ENCODE results near the gene CALHM1.
"Not testable (repeated sequence)": the region's sequence is repeated elsewhere in the genome, so short reads cannot be mapped to it uniquely, and the experiment has no call there.

The CALHM1 gene

DNA sequence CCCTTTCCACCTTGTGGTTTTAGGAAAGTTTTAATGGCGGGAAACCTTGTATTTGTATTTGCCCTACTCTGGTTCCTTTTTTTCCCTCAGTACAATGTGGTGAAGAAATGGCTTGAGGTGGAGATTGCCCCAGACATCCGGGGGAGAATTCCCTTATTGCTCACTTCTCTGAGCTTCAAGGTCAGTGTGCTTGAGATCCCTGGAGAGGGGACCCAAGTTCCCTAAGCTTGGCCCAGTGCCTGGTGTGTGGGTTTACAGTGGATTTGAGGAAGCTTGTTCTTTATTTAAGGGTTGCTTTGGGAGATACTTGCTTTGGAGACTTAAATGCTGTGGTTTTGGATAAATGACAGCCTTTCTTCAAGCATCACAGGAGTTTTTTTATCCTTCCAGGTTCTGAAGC lies 24.8 kb downstream of the CALHM1 start:
- Histone ChIP-seq H3K4me1 (ENCODE audit: control insufficient read depth, insufficient read depth, low read length, poor library complexity, severe bottlenecking) (peaks cover 13% of the 10 kb centered on the region), H3K27me3 (replicated peaks; ENCODE audit: control insufficient read depth, insufficient read depth, low read length, poor library complexity, severe bottlenecking) (no peaks in the 10 kb centered on the region), H3K9me3 (ENCODE audit: control insufficient read depth, low read length) (no peaks in the 10 kb centered on the region), H3K36me3 (ENCODE audit: control insufficient read depth, insufficient read depth, low read length) (peaks cover 40% of the 10 kb centered on the region), H3K27ac (ENCODE audit: insufficient read depth, low read length, poor library complexity, severe bottlenecking) (no peak overlapping the region), H3K4me3 (ENCODE audit: insufficient read depth, low read depth, low read length, poor library complexity, severe bottlenecking) (no peak overlapping the region)
- DNase-seq = no peak

DNA sequence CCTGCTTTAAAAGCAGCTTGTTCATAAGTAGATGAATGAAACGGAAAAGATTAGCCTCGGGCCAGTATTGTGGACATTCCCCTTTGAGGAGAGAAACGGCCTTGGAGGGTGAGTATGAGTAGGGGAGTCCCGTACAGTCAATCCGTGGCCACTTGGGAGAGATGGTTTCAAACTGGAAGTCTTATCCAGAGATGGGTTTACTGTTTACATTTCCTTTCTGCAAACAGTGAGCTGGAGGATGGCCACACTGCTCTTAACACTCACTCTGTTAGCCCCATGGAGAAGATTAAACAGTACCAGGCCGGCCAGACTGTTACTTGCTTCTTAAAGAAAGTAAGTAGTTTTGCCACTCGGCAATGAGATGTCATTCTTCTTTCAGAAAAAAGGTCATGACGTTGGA lies 26.8 kb downstream of the CALHM1 start:
- no peak for DNase-seq
- peaks cover 36% of the 10 kb centered on the region for H3K36me3 ChIP-seq (ENCODE audit: control insufficient read depth, insufficient read depth, low read length)
- no peak overlapping the region for H3K27ac ChIP-seq (ENCODE audit: insufficient read depth, low read length, poor library complexity, severe bottlenecking)
- peaks cover 18% of the 10 kb centered on the region for H3K4me1 ChIP-seq (ENCODE audit: control insufficient read depth, insufficient read depth, low read length, poor library complexity, severe bottlenecking)
- H3K4me3 ChIP-seq (ENCODE audit: insufficient read depth, low read depth, low read length, poor library complexity, severe bottlenecking) = no peak overlapping the region
- no peaks in the 10 kb centered on the region for H3K9me3 ChIP-seq (ENCODE audit: control insufficient read depth, low read length)
- no peaks in the 10 kb centered on the region for H3K27me3 ChIP-seq (replicated peaks; ENCODE audit: control insufficient read depth, insufficient read depth, low read length, poor library complexity, severe bottlenecking)

DNA sequence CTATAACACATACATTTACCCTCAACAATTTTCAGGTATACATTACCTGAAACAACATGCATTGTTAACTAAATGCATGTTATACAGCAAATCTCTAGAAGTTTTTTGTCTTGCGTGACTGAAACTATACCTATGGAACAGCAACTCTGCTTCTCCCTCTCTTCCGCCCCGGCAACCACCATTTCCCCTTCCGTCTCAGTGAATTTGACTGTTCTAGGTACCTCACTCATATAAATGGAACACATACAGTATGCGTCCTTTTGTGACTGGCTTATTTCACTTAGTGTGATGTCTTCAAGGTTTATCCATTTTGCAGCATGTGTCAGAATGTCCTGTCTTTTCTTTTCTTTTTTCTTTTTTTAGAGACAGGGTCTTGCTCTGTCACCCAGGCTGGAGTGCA lies 29.1 kb downstream of the CALHM1 start:
- no peak overlapping the region for H3K27ac ChIP-seq (ENCODE audit: insufficient read depth, low read length, poor library complexity, severe bottlenecking)
- no peaks in the 10 kb centered on the region for H3K27me3 ChIP-seq (replicated peaks; ENCODE audit: control insufficient read depth, insufficient read depth, low read length, poor library complexity, severe bottlenecking)
- no peaks in the 10 kb centered on the region for H3K9me3 ChIP-seq (ENCODE audit: control insufficient read depth, low read length)
- peak overlapping the region; percentile 13 for H3K4me3 ChIP-seq (ENCODE audit: insufficient read depth, low read depth, low read length, poor library complexity, severe bottlenecking)
- H3K36me3 ChIP-seq (ENCODE audit: control insufficient read depth, insufficient read depth, low read length) = peaks cover 32% of the 10 kb centered on the region
- peaks cover 18% of the 10 kb centered on the region for H3K4me1 ChIP-seq (ENCODE audit: control insufficient read depth, insufficient read depth, low read length, poor library complexity, severe bottlenecking)
- no peak for DNase-seq

DNA sequence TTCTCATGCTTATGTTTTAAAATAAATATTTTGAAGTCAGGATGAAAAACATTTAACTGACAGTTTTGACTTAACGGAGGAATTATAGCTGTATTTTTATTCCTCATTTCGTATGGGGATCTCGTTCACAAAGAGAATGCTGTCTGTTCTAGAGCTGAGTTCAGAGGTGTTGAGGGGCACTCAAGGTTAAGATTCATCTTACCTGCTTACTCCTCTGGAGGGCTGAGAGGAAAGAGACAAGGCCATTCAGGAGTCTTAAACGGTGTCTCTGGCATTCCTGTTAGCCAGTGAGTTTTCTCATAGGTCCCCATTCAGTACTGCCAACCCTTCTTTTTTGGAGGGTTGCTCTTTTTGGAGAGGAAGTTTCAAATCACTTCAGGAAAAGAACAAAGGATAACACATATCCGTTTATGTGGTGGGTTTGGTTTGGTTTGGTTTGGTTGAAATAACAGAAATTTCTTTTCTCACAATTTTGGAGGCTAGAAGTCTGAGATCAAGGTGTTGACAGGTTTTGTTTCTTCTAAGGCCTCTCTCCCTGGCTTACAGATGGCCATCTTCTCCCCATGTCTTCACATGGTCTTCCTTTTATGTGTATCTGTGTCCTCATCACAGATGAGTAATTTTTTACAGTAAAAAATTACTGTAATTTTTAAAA lies 29.6 kb downstream of the CALHM1 start:
- no peaks in the 10 kb centered on the region for H3K9me3 ChIP-seq (ENCODE audit: control insufficient read depth, low read length)
- no peak for DNase-seq
- peak overlapping the region; percentile 13 for H3K4me3 ChIP-seq (ENCODE audit: insufficient read depth, low read depth, low read length, poor library complexity, severe bottlenecking)
- no peak overlapping the region for H3K27ac ChIP-seq (ENCODE audit: insufficient read depth, low read length, poor library complexity, severe bottlenecking)
- peaks cover 32% of the 10 kb centered on the region for H3K36me3 ChIP-seq (ENCODE audit: control insufficient read depth, insufficient read depth, low read length)
- no peaks in the 10 kb centered on the region for H3K27me3 ChIP-seq (replicated peaks; ENCODE audit: control insufficient read depth, insufficient read depth, low read length, poor library complexity, severe bottlenecking)
- peaks cover 18% of the 10 kb centered on the region for H3K4me1 ChIP-seq (ENCODE audit: control insufficient read depth, insufficient read depth, low read length, poor library complexity, severe bottlenecking)

DNA sequence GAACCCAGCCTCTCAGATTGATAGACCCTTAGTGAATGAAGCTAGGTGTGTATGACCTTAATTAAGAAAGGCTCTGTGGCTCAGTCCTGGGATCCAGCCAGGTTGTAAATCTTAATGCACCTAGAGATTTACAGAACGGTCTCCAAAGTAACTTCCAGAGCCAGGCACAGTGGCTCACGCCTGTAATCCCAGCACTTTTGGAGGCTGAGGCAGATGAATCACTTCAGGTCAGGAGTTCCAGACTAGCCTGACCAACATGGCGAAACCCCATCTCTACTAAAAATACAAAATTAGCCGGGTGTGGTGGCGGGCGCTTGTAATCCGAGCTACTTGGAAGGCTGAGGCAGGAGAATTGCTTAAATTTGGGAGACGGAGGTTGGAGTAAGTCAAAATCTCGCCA lies 30.8 kb downstream of the CALHM1 start:
- H3K36me3 ChIP-seq (ENCODE audit: control insufficient read depth, insufficient read depth, low read length) = peaks cover 35% of the 10 kb centered on the region
- no peak overlapping the region for H3K27ac ChIP-seq (ENCODE audit: insufficient read depth, low read length, poor library complexity, severe bottlenecking)
- no peaks in the 10 kb centered on the region for H3K27me3 ChIP-seq (replicated peaks; ENCODE audit: control insufficient read depth, insufficient read depth, low read length, poor library complexity, severe bottlenecking)
- DNase-seq = no peak
- no peak overlapping the region for H3K4me3 ChIP-seq (ENCODE audit: insufficient read depth, low read depth, low read length, poor library complexity, severe bottlenecking)
- peaks cover 18% of the 10 kb centered on the region for H3K4me1 ChIP-seq (ENCODE audit: control insufficient read depth, insufficient read depth, low read length, poor library complexity, severe bottlenecking)
- no peaks in the 10 kb centered on the region for H3K9me3 ChIP-seq (ENCODE audit: control insufficient read depth, low read length)

DNA sequence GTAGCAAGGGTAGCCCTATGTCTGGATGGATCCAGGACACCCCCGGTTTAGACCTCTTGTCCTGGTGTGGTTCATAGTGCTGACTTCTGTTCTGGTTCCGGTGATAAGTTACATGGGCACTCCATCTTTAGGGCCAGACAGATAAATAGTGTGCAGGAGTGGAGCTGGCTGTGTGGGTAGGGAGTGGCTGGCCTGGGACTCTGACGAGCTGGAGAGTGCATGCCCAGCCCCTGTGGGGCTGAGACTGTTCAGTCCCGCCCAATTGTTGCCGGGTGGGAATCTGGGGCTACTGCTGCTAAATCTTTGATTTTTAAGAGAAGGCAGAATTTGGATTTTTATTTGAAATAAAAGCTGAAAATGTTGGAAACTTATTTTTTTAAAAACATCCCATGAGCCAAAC lies 35.0 kb downstream of the CALHM1 start:
- no peak overlapping the region for H3K4me3 ChIP-seq (ENCODE audit: insufficient read depth, low read depth, low read length, poor library complexity, severe bottlenecking)
- DNase-seq = no peak
- no peaks in the 10 kb centered on the region for H3K9me3 ChIP-seq (ENCODE audit: control insufficient read depth, low read length)
- peaks cover 4% of the 10 kb centered on the region for H3K4me1 ChIP-seq (ENCODE audit: control insufficient read depth, insufficient read depth, low read length, poor library complexity, severe bottlenecking)
- H3K27me3 ChIP-seq (replicated peaks; ENCODE audit: control insufficient read depth, insufficient read depth, low read length, poor library complexity, severe bottlenecking) = no peaks in the 10 kb centered on the region
- no peak overlapping the region for H3K27ac ChIP-seq (ENCODE audit: insufficient read depth, low read length, poor library complexity, severe bottlenecking)
- H3K36me3 ChIP-seq (ENCODE audit: control insufficient read depth, insufficient read depth, low read length) = peaks cover 68% of the 10 kb centered on the region

DNA sequence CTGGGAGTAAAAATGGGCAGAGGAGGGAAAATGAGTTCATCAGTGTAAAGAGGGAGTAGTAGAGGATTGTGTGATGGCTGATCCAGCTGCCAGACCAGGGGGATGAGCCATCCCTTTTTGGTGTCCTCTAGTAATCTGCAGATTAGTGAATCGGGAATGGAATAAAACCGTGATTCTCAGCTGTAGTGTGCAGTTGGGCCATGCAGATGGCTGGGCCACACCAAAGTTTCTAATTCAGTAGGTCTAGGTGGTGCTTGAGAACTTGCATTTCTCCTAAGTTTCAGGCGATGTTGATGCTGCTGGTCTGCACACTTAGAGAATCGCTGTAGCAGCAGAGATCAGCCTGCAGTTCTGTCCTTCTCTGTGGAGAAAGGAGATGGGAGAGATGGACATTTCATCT lies 39.6 kb downstream of the CALHM1 start:
- H3K27me3 ChIP-seq (replicated peaks; ENCODE audit: control insufficient read depth, insufficient read depth, low read length, poor library complexity, severe bottlenecking) = no peaks in the 10 kb centered on the region
- no peak overlapping the region for H3K4me3 ChIP-seq (ENCODE audit: insufficient read depth, low read depth, low read length, poor library complexity, severe bottlenecking)
- peaks cover 89% of the 10 kb centered on the region for H3K36me3 ChIP-seq (ENCODE audit: control insufficient read depth, insufficient read depth, low read length)
- no peak for DNase-seq
- H3K9me3 ChIP-seq (ENCODE audit: control insufficient read depth, low read length) = no peaks in the 10 kb centered on the region
- H3K27ac ChIP-seq (ENCODE audit: insufficient read depth, low read length, poor library complexity, severe bottlenecking) = no peak overlapping the region
- H3K4me1 ChIP-seq (ENCODE audit: control insufficient read depth, insufficient read depth, low read length, poor library complexity, severe bottlenecking) = no peaks in the 10 kb centered on the region

DNA sequence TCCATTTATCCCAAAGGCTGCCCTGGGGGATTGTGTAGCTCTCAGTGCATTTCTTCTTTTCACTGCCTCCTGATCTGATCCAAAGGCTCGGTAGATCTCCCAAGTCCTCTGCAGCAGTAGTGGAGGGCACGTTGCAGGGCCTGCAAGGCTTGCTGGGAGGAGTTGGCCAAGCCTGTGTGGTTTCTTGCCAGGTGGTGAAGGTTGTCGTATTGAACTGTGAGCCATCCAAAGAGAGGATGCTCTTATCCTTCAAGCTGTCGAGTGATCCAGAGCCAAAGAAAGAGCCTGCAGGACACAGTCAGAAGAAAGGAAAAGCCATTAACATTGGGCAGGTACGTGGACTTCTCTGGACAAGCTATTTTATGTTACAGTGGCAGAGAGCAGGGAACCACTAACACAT lies 41.1 kb downstream of the CALHM1 start:
- Histone ChIP-seq H3K4me1 (ENCODE audit: control insufficient read depth, insufficient read depth, low read length, poor library complexity, severe bottlenecking) (no peaks in the 10 kb centered on the region), H3K4me3 (ENCODE audit: insufficient read depth, low read depth, low read length, poor library complexity, severe bottlenecking) (no peak overlapping the region), H3K27me3 (replicated peaks; ENCODE audit: control insufficient read depth, insufficient read depth, low read length, poor library complexity, severe bottlenecking) (no peaks in the 10 kb centered on the region), H3K27ac (ENCODE audit: insufficient read depth, low read length, poor library complexity, severe bottlenecking) (no peak overlapping the region), H3K9me3 (ENCODE audit: control insufficient read depth, low read length) (no peaks in the 10 kb centered on the region), H3K36me3 (ENCODE audit: control insufficient read depth, insufficient read depth, low read length) (peaks cover 89% of the 10 kb centered on the region)
- DNase-seq = no peak

DNA sequence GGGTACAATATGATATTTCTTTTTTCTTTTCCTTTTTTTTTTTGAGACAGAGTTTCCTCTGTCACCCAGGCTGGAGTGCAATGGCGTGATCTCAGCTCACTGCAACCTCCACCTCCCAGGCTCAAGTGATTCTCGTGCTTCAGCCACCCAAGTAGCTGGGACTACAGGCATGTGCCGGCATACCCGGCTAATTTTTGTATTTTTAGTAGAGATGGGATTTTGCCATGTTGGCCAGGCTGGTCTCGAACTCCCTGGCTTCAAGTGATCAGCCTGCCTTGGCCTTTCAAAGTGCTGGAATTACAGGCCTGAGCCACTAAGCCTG lies 41.6 kb downstream of the CALHM1 start:
- H3K27ac ChIP-seq (ENCODE audit: insufficient read depth, low read length, poor library complexity, severe bottlenecking); H3K9me3 ChIP-seq (ENCODE audit: control insufficient read depth, low read length); DNase-seq; H3K4me3 ChIP-seq (ENCODE audit: insufficient read depth, low read depth, low read length, poor library complexity, severe bottlenecking); H3K4me1 ChIP-seq (ENCODE audit: control insufficient read depth, insufficient read depth, low read length, poor library complexity, severe bottlenecking); H3K27me3 ChIP-seq (replicated peaks; ENCODE audit: control insufficient read depth, insufficient read depth, low read length, poor library complexity, severe bottlenecking): not testable (repeated sequence)
- H3K36me3 ChIP-seq (ENCODE audit: control insufficient read depth, insufficient read depth, low read length) = peaks cover 88% of the 10 kb centered on the region

DNA sequence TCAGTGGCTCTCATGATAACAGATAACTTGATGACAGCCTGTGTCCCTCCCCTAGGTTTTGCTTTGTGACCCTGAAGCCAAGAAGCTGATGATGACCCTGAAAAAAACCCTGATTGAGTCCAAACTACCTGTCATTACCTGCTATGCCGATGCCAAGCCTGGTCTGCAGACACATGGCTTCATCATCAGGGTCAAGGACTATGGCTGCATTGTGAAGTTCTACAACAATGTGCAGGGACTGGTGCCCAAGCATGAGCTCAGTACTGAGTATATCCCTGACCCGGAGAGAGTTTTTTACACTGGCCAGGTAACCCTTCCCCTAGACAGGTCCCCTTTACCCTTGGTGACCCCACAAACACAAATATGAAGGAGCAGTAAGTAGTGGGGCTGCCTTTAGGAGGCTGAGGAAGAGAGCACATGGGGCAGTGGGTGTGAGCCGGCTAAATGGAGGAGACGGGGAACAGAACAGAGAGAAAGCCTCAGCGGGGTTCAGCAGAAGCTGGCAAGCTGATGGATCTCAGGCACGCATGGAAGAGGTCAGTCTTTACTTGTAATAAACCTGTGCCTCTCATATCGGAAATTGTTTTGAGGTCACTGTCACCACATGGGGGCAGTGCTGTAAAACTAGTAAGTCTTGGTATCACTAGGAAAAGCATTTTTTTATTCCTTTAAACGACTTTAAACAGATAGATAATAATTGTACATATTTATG lies 42.1 kb downstream of the CALHM1 start:
- H3K4me3 ChIP-seq (ENCODE audit: insufficient read depth, low read depth, low read length, poor library complexity, severe bottlenecking) = no peak overlapping the region
- H3K9me3 ChIP-seq (ENCODE audit: control insufficient read depth, low read length) = no peaks in the 10 kb centered on the region
- no peaks in the 10 kb centered on the region for H3K4me1 ChIP-seq (ENCODE audit: control insufficient read depth, insufficient read depth, low read length, poor library complexity, severe bottlenecking)
- H3K36me3 ChIP-seq (ENCODE audit: control insufficient read depth, insufficient read depth, low read length) = peaks cover 90% of the 10 kb centered on the region
- H3K27me3 ChIP-seq (replicated peaks; ENCODE audit: control insufficient read depth, insufficient read depth, low read length, poor library complexity, severe bottlenecking) = no peaks in the 10 kb centered on the region
- no peak overlapping the region for H3K27ac ChIP-seq (ENCODE audit: insufficient read depth, low read length, poor library complexity, severe bottlenecking)
- DNase-seq = peak; percentile 28 to 60 (median 31)
